AG04449 (cell line): ENCODE data around the gene HHATL.

Experiments used
- CTCF ChIA-PET: fragments of 350-600 bp; formaldehyde crosslinking; extraction: SDS; loops from one replicate; lab custom pipeline; 2021; ENCODE audit warnings: antibody characterized with exemption; lab: Yijun Ruan, JAX
- POLR2A ChIA-PET: fragments of 400-600, 350-600 bp; formaldehyde crosslinking; extraction: SDS; loops from one replicate; lab custom pipeline; 2020; ENCODE audit warnings: antibody characterized with exemption, inconsistent platforms; lab: Yijun Ruan, JAX
- DNase-seq: peaks from one replicate; pipeline ENCODE4 v3.0.0-alpha.2; 2010; ENCODE audit warnings: low read depth, low spot score
- H3K4me3 ChIP-seq: 2 replicates; pipeline ENCODE4 v1.5.1; 2011; ENCODE audit warnings: low read depth, mild to moderate bottlenecking, control low read depth, low read length
- CTCF ChIP-seq: IDR thresholded peaks from one replicate; pipeline ENCODE4 v1.5.1; 2011; ENCODE audit warnings: mild to moderate bottlenecking, moderate library complexity, low read length, control low read depth, inconsistent platforms; ENCODE audit not compliant: insufficient read depth; ENCODE audit errors: missing control alignments

The HHATL gene

GRCh38 chr3:42698216-42698910 is 4.2 kb downstream of the HHATL start:
- POLR2A ChIA-PET, result no interaction called here
- H3K4me3 ChIP-seq, result no peak overlapping the region
- CTCF ChIA-PET, result interaction anchor here (1.0 kb wide), 1 partner anchor 11 kb away, joined by 3 read pairs; no protein-coding TSS in a partner anchor
- TF ChIP-seq CTCF, result no peak
- no peak for DNase-seq

- POLR2A ChIA-PET, result no interaction called here
Measured at GRCh38 chr3:42697289-42698051, 5.1 kb downstream of the HHATL start.

GRCh38 chr3:42696356-42697288 is 6.0 kb downstream of the HHATL start:
- no peak for DNase-seq
- ChIA-PET POLR2A (no interaction called here), CTCF (no interaction called here)
- no peak overlapping the region for H3K4me3 ChIP-seq
- TF ChIP-seq CTCF, result no peak

More at GRCh38 chr3:42697289-42698051, 5.1 kb downstream of the HHATL start:
- CTCF ChIA-PET, result no interaction called here
- H3K4me3 ChIP-seq, result no peak overlapping the region
- no peak for TF ChIP-seq CTCF
- no peak for DNase-seq

GRCh38 chr3:42694366-42694765 is 8.2 kb downstream of the HHATL start:
- TF ChIP-seq CTCF, result no peak
- H3K4me3 ChIP-seq, result no peak overlapping the region
- CTCF ChIA-PET, result no interaction called here
- DNase-seq, result no peak
- POLR2A ChIA-PET, result no interaction called here

GRCh38 chr3:42693530-42693930 is 9.1 kb downstream of the HHATL start:
- no peak for TF ChIP-seq CTCF
- ChIA-PET POLR2A (no interaction called here), CTCF (no interaction called here)
- H3K4me3 ChIP-seq, result no peak overlapping the region
- DNase-seq, result no peak
